HepG2 (cell line): ENCODE measurements around the gene CSNK1D. TPM values are rescaled to one million over a fixed set of nuclear protein-coding genes. Genes with fewer than 3 reads are reported as not detected.

Experiments
- CREB1 ChIP-seq, 2 experiments: fragments of 450-650 bp in 1 of 2; IDR thresholded peaks; 2 replicates each; pipeline ENCODE4 v1.6.1; 2016 to 2017; ENCODE audit warnings: control low read depth in 1 of 2, mild to moderate bottlenecking in 1 of 2, missing compliant biosample characterization in 1 of 2, missing genetic modification characterization in 1 of 2
- IRX3 ChIP-seq: sonication (generic); formaldehyde crosslinking; IDR thresholded peaks from 2 replicates; pipeline ENCODE4 v1.8.1; 2023; ENCODE audit warnings: mild to moderate bottlenecking, low read depth, missing genetic modification reagents, borderline replicate concordance
- MAFK ChIP-seq, 2 experiments: IDR thresholded peaks in 1 of 2; conservative IDR thresholded peaks in 1 of 2; 2 replicates each; pipeline ENCODE4 v1.6.1; 2011; ENCODE audit warnings: improper control_type of control experiment in 2 of 2, low read length in 2 of 2
- MBD4 ChIP-seq: IDR thresholded peaks from 2 replicates; pipeline ENCODE4 v1.6.1; 2012; ENCODE audit warnings: low read length, inconsistent platforms, borderline replicate concordance
- NBN ChIP-seq: fragments of 450-650 bp; conservative IDR thresholded peaks from 2 replicates; pipeline ENCODE4 v1.6.1; 2017
- SP1 ChIP-seq, 2 experiments: fragments of 450-650 bp in 1 of 2; sonication (generic) in 1 of 2; formaldehyde crosslinking in 1 of 2; IDR thresholded peaks; 2 replicates each; pipeline versions ENCODE4 v1.4.0 to v1.6.1; 2016 to 2020; ENCODE audit warnings: missing genetic modification reagents in 1 of 2
- TEAD3 ChIP-seq: optimal IDR thresholded peaks from 2 replicates; pipeline ENCODE3; 2016; ENCODE audit warnings: borderline replicate concordance
- XBP1 ChIP-seq: sonication (generic); formaldehyde crosslinking; IDR thresholded peaks from 2 replicates; pipeline ENCODE4 v1.5.0; 2020; ENCODE audit warnings: missing genetic modification reagents
- YY1 ChIP-seq: IDR thresholded peaks from 2 replicates; pipeline ENCODE4 v1.6.1; 2011; ENCODE audit warnings: low read length, low read depth, moderate library complexity, mild to moderate bottlenecking; ENCODE audit not compliant: insufficient read depth, insufficient replicate concordance
- ZNF20 ChIP-seq: sonication (generic); formaldehyde crosslinking; IDR thresholded peaks from 2 replicates; pipeline ENCODE4 v1.4.0; 2020; ENCODE audit warnings: mild to moderate bottlenecking, moderate library complexity, missing genetic modification reagents
- ZNF33B ChIP-seq: sonication (generic); formaldehyde crosslinking; IDR thresholded peaks from 2 replicates; pipeline ENCODE4 v1.5.1; 2020; ENCODE audit warnings: mild to moderate bottlenecking, missing genetic modification reagents
- ZNF567 ChIP-seq: sonication (generic); formaldehyde crosslinking; IDR thresholded peaks from 2 replicates; pipeline ENCODE4 v1.8.1; 2023; ENCODE audit warnings: mild to moderate bottlenecking, missing genetic modification reagents, borderline replicate concordance
- polyA plus RNA-seq, 8 experiments: library from polyadenylated mRNA; depleted of rRNA in 3 of 8; stranded (reverse) in 7 of 8; unstranded in 1 of 8; fragments of >200 nt; fragmentation: Illumina TruSeq in 4 of 8; extraction: Trizol in 4 of 8; gene quantifications; 2 replicates each; pipeline versions ENCODE4 v1.2.1 to v1.2.3, GENCODE V29; 2011 to 2016; ENCODE audit warnings: low read depth in 4 of 8, missing spikeins in 1 of 8, mixed read lengths in 1 of 8; ENCODE audit not compliant: insufficient read depth in 1 of 8
- total RNA-seq, 5 experiments: library from RNA; depleted of rRNA; stranded (reverse); fragments of >200 nt; fragmentation: Illumina TruSeq; extraction: Trizol; gene quantifications; 2 replicates each; pipeline ENCODE4 v1.2.3, GENCODE V29; 2016; ENCODE audit warnings: low read depth in 1 of 5
- TF ChIP-seq, protein P1 (sequence below): sonication (generic); formaldehyde crosslinking; IDR thresholded peaks from one replicate; pipeline ENCODE4 v1.5.1; 2020; ENCODE audit warnings: mild to moderate bottlenecking, missing genetic modification reagents; ENCODE audit errors: not compliant biosample characterization
- TF ChIP-seq, protein P2 (sequence below): IDR thresholded peaks from 2 replicates; pipeline ENCODE4 v1.6.1; 2016; ENCODE audit warnings: mild to moderate bottlenecking, missing biosample characterization, missing genetic modification reagents
- TF ChIP-seq, protein P3 (sequence below): conservative IDR thresholded peaks from 2 replicates; pipeline ENCODE4 v1.6.1; 2018; ENCODE audit warnings: missing genetic modification reagents
- TF ChIP-seq, protein P4 (sequence below): IDR thresholded peaks from 2 replicates; pipeline ENCODE4 v1.6.1; 2012; ENCODE audit warnings: inconsistent platforms
- TF ChIP-seq, protein P5 (sequence below): IDR thresholded peaks from 2 replicates; pipeline ENCODE4 v1.6.1; 2012; ENCODE audit warnings: low read depth, low read length, improper control_type of control experiment

The CSNK1D gene
- total and polyA plus RNA-seq, 2 of the 13 experiments (the other 11 are each of a cell fraction or from before 2014, with no cell fraction given) = 31.5 to 128 TPM

DNA sequence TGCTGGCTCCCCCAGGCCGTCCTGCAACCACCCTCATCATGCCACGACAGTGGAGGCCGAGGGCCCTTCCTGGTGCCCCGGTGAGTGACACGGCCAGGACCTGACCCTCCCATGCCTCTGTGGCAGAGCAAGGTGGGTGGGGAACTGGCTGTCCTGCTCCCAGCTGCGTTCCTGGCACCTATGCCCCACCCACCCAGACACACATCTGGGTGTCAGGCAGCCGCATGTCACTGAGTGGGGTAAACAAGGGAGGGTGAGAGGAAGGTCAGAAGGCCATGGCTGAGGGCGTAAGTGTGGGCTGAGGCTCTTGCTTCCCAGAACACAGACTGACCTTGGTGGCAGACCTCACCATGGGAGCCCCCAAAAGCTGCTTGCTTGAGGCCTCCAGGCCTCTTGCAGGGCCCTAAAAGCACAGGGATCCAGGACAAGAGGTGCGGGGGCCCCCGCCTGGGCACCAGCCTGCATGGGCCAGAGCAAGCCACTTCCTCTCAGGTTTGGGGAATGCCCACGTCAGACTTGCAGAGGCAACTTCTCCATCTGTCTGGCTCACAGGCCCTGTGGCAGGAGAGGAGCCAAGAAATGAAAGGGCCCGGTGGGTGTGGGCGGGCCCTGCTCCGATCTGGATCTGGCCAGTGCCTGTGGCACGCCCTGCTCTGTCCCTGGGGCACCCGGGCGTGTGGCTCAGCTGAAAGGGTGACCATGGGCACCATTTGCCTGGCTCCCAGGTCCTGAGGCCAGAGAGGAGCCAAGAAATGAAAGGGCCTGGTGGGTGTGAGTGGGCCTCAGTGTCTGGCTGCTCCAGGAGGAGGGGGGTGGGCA lies 57.0 kb downstream of the CSNK1D start (continued):
- TF ChIP-seq, protein P1, sequence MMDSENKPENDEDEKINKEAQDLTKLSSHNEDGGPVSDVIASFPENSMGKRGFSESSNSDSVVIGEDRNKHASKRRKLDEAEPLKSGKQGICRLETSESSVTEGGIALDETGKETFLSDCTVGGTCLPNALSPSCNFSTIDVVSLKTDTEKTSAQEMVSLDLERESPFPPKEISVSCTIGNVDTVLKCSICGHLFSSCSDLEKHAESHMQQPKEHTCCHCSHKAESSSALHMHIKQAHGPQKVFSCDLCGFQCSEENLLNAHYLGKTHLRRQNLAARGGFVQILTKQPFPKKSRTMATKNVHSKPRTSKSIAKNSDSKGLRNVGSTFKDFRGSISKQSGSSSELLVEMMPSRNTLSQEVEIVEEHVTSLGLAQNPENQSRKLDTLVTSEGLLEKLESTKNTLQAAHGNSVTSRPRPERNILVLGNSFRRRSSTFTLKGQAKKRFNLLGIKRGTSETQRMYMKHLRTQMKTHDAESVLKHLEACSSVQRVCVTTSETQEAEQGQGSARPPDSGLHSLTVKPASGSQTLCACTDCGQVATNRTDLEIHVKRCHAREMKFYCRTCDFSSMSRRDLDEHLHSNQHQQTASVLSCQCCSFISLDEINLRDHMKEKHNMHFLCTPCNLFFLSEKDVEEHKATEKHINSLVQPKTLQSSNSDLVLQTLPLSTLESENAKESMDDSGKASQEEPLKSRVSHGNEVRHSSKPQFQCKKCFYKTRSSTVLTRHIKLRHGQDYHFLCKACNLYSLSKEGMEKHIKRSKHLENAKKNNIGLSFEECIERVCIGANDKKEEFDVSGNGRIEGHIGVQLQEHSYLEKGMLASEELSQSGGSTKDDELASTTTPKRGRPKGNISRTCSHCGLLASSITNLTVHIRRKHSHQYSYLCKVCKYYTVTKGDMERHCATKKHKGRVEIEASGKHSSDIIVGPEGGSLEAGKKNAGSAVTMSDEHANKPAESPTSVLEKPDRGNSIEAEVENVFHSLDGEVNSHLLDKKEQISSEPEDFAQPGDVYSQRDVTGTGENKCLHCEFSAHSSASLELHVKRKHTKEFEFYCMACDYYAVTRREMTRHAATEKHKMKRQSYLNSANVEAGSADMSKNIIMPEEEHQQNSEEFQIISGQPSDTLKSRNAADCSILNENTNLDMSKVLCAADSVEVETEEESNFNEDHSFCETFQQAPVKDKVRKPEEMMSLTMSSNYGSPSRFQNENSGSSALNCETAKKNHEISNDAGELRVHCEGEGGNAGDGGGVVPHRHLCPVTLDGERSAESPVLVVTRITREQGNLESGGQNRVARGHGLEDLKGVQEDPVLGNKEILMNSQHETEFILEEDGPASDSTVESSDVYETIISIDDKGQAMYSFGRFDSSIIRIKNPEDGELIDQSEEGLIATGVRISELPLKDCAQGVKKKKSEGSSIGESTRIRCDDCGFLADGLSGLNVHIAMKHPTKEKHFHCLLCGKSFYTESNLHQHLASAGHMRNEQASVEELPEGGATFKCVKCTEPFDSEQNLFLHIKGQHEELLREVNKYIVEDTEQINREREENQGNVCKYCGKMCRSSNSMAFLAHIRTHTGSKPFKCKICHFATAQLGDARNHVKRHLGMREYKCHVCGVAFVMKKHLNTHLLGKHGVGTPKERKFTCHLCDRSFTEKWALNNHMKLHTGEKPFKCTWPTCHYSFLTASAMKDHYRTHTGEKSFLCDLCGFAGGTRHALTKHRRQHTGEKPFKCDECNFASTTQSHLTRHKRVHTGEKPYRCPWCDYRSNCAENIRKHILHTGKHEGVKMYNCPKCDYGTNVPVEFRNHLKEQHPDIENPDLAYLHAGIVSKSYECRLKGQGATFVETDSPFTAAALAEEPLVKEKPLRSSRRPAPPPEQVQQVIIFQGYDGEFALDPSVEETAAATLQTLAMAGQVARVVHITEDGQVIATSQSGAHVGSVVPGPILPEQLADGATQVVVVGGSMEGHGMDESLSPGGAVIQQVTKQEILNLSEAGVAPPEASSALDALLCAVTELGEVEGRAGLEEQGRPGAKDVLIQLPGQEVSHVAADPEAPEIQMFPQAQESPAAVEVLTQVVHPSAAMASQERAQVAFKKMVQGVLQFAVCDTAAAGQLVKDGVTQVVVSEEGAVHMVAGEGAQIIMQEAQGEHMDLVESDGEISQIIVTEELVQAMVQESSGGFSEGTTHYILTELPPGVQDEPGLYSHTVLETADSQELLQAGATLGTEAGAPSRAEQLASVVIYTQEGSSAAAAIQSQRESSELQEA (CRISPR knock-in tag) = peak; percentile 2
- no peak for TF ChIP-seq ZNF20 (CRISPR knock-in tag)
- no peak for TF ChIP-seq ZNF33B
- no peak for TF ChIP-seq IRX3
- no peak for TF ChIP-seq CREB1 (IDR thresholded peaks at IDR 0.05)
- no peak for TF ChIP-seq CREB1 (CRISPR knock-in tag; IDR thresholded peaks at IDR 0.05)
- no peak for TF ChIP-seq NBN
- TF ChIP-seq, protein P2, sequence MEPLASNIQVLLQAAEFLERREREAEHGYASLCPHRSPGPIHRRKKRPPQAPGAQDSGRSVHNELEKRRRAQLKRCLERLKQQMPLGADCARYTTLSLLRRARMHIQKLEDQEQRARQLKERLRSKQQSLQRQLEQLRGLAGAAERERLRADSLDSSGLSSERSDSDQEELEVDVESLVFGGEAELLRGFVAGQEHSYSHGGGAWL = no peak
- no peak for TF ChIP-seq SP1 (IDR thresholded peaks at IDR 0.05)
- TF ChIP-seq SP1 (CRISPR knock-in tag; IDR thresholded peaks at IDR 0.05) = peak; percentile 26; the same call in 1 of the 2 replicates
- TF ChIP-seq MAFK (conservative IDR thresholded peaks at IDR 0.05 in 1 of 2, IDR thresholded peaks at IDR 0.05 in 1 of 2; ENCODE audit: low read length in 2 of 2) = no peak
- peak; percentile 8 for TF ChIP-seq YY1
- no peak for TF ChIP-seq MBD4
- no peak for TF ChIP-seq XBP1 (CRISPR knock-in tag)
- no peak for TF ChIP-seq ZNF567 (CRISPR knock-in tag)
- TF ChIP-seq, protein P3, sequence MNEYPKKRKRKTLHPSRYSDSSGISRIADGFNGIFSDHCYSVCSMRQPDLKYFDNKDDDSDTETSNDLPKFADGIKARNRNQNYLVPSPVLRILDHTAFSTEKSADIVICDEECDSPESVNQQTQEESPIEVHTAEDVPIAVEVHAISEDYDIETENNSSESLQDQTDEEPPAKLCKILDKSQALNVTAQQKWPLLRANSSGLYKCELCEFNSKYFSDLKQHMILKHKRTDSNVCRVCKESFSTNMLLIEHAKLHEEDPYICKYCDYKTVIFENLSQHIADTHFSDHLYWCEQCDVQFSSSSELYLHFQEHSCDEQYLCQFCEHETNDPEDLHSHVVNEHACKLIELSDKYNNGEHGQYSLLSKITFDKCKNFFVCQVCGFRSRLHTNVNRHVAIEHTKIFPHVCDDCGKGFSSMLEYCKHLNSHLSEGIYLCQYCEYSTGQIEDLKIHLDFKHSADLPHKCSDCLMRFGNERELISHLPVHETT (CRISPR knock-in tag) = no peak; the same call in 1 of the 2 replicates
- TF ChIP-seq, protein P4, sequence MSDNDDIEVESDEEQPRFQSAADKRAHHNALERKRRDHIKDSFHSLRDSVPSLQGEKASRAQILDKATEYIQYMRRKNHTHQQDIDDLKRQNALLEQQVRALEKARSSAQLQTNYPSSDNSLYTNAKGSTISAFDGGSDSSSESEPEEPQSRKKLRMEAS = peak; percentile 82
- TF ChIP-seq TEAD3 (CRISPR knock-in tag) = peak; percentile 78
- TF ChIP-seq, protein P5, sequence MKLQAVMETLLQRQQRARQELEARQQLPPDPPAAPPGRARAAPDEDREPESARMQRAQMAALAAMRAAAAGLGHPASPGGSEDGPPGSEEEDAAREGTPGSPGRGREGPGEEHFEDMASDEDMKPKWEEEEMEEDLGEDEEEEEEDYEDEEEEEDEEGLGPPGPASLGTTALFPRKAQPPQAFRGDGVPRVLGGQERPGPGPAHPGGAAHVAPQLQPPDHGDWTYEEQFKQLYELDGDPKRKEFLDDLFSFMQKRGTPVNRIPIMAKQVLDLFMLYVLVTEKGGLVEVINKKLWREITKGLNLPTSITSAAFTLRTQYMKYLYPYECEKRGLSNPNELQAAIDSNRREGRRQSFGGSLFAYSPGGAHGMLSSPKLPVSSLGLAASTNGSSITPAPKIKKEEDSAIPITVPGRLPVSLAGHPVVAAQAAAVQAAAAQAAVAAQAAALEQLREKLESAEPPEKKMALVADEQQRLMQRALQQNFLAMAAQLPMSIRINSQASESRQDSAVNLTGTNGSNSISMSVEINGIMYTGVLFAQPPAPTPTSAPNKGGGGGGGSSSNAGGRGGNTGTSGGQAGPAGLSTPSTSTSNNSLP = no peak
